ENCODE results near the gene MYO15B.

GRCh38 chr17:75571197-75571884 lies 16.3 kb upstream of the MYO15B start:
- TF ChIP-seq CTCF (IDR thresholded peaks at IDR 0.05) (no peak), EZH2 (IDR thresholded peaks at IDR 0.05; ENCODE audit: borderline replicate concordance, insufficient read depth, low read depth, low read length, poor library complexity, severe bottlenecking) (no peak)
